Measurements from ENCODE around the gene LRRC36. TPM values are rescaled to one million over a fixed set of nuclear protein-coding genes. Genes with fewer than 3 reads are reported as not detected.

LRRC36 gene
- total RNA-seq, 3 donors from 2014 or later, result 0.90 to 1.5 TPM; not detected in 1

DNA sequence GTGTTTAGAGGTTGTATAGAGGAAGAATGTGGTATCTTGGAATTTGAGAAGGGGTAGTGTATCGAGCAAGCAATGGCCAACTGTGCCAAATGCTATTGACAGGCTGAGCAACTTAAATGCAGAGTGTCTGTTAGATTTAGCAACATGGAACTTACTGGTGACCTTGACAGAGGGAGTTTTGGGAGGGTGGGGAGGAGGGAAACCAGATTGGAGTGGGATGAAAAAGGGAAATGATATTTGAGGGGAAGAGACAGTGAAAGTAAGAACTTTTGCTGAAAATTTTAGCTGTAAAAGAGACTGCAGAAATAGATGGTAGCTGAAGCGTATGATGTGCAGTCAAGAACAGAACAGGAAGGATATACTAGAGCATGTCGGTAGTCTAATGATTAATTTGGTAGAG, 1.1 kb downstream of the LRRC36 start:
- Histone ChIP-seq H3K4me3 (no peak overlapping the region), H3K9me3 (no peaks in the 10 kb centered on the region), H3K4me1 (ENCODE audit: low read depth) (peaks cover 8% of the 10 kb centered on the region), H3K36me3 (ENCODE audit: low read depth) (no peaks in the 10 kb centered on the region)
- intact Hi-C loops (cut with DNase I, micrococcal nuclease), result no loop called here
- DNase-seq, result no peak
- TF ChIP-seq, protein P1, sequence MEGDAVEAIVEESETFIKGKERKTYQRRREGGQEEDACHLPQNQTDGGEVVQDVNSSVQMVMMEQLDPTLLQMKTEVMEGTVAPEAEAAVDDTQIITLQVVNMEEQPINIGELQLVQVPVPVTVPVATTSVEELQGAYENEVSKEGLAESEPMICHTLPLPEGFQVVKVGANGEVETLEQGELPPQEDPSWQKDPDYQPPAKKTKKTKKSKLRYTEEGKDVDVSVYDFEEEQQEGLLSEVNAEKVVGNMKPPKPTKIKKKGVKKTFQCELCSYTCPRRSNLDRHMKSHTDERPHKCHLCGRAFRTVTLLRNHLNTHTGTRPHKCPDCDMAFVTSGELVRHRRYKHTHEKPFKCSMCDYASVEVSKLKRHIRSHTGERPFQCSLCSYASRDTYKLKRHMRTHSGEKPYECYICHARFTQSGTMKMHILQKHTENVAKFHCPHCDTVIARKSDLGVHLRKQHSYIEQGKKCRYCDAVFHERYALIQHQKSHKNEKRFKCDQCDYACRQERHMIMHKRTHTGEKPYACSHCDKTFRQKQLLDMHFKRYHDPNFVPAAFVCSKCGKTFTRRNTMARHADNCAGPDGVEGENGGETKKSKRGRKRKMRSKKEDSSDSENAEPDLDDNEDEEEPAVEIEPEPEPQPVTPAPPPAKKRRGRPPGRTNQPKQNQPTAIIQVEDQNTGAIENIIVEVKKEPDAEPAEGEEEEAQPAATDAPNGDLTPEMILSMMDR (IDR thresholded peaks at IDR 0.05), result no peak
- ATAC-seq, result no peak

DNA sequence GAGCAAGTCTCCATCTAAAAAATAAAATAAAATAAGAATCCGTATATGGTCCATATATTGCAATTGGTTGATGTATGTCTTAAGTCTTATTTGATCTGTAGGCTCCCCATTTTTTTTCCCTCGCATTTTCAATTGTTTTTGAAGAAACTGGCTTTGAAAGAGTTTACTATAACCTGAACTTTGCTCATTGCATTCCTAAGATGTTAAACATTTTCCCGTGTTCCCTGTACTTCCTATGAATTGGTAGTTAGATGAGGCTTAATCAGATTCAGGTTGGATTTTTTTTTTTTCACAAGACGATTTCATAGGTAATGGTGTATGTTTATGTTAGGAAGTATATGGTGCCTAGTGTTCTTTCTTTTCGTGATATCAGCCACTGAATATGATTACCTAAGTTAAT, 3.3 kb downstream of the LRRC36 start:
- no peaks in the 10 kb centered on the region for H3K36me3 ChIP-seq (ENCODE audit: low read depth)
- H3K4me1 ChIP-seq (ENCODE audit: low read depth), result peaks cover 8% of the 10 kb centered on the region
- H3K9me3 ChIP-seq, result no peaks in the 10 kb centered on the region
- DNase-seq (no peak), ATAC-seq (no peak)
- TF ChIP-seq, protein P1 (IDR thresholded peaks at IDR 0.05), result no peak
- no peak overlapping the region for H3K4me3 ChIP-seq
- intact Hi-C loops (cut with DNase I, micrococcal nuclease), result no loop called here

DNA sequence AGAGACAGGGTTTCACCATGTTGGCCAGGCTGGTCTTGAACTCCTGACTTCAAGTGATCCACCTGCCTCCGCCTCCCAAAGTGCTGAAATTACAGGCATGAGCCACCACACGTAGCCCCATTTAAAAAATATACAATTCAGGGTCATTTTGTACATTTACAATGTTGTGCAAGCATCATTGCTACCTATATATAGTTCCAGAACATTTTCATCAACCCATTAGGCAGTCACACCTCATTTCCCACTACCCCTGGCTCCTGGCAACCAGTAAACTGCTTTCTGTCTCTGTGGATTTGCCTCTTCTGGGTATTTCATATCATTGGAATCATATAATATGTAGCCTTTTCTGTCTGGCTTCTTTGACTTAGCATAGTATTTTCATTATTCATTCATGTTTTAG, 6.7 kb downstream of the LRRC36 start:
- Histone ChIP-seq H3K4me3 (no peak overlapping the region), H3K9me3 (no peaks in the 10 kb centered on the region), H3K36me3 (ENCODE audit: low read depth) (no peaks in the 10 kb centered on the region), H3K4me1 (ENCODE audit: low read depth) (peaks cover 2% of the 10 kb centered on the region)
- TF ChIP-seq, protein P1 (IDR thresholded peaks at IDR 0.05), result no peak
- DNase-seq (no peak), ATAC-seq (no peak)
- intact Hi-C loops (cut with DNase I, micrococcal nuclease), result no loop called here

DNA sequence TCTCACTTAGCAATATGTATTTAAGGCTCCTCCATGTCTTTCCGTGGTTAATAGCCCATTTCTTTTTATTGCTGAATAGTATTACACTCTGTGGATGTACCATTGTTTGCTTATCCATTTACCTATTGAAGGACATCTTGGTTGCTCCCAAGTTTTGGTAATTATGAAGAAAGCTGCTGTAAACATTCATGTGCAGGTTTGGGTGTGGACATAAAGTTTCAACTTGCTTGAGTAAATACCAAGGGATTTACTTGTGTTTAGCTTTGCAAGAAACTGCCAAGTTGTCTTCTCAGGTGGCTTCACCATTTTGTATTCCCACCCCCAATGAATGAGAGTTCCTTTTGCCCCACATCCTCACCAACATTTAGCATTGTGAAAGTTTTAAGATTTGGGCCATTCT, 9.5 kb downstream of the LRRC36 start:
- TF ChIP-seq, protein P1 (IDR thresholded peaks at IDR 0.05), result no peak
- DNase-seq (no peak), ATAC-seq (peak; percentile 8)
- H3K4me1 ChIP-seq (ENCODE audit: low read depth), result no peaks in the 10 kb centered on the region
- H3K9me3 ChIP-seq, result no peaks in the 10 kb centered on the region
- no peak overlapping the region for H3K4me3 ChIP-seq
- intact Hi-C loops (cut with DNase I, micrococcal nuclease), result no loop called here
- no peaks in the 10 kb centered on the region for H3K36me3 ChIP-seq (ENCODE audit: low read depth)

DNA sequence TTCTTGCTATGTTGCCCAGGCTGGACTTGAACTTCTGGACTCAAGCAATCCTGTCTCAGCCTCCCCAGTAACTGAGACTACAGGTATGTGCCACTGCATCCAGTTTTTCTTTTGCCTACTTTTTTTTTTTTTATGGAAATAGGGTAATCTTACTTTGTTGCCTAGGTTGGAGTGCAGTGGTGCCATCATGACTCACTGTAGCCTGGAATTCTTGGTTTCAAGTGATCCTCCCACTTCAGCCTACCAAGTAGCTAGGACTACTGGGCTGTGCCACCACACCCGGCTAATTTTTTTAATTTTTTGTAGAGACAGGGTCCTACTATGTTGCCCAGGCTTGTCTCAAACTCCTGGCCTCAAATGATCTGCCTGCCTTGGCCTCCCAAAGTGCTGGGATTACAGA, 10.0 kb downstream of the LRRC36 start:
- Histone ChIP-seq H3K9me3 (no peaks in the 10 kb centered on the region), H3K4me3 (no peak overlapping the region), H3K4me1 (ENCODE audit: low read depth) (no peaks in the 10 kb centered on the region), H3K36me3 (ENCODE audit: low read depth) (no peaks in the 10 kb centered on the region)
- intact Hi-C loops (cut with DNase I, micrococcal nuclease), result no loop called here
- no peak for DNase-seq
- TF ChIP-seq, protein P1 (IDR thresholded peaks at IDR 0.05), result no peak
- no peak for ATAC-seq

DNA sequence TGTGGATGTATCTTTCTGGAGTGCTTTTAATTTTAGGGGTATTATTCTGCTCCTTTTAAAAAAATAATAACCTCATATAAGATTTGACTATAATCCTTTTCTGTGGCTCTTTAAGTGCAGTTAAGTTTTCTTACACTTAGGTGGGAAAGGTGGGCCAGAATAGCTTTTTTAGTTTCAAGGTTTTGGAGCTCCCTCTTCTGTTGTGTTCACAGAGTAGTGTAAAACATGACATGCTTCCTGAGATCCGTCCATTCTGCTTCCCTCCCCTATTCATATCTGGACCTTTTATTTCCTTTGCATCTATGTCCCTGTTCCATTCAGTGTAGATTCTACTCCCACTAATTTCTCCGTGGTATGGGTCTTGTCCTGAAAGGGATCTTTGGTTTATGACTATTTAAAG, 12.8 kb downstream of the LRRC36 start:
- H3K9me3 ChIP-seq, result no peaks in the 10 kb centered on the region
- ATAC-seq, result no peak
- intact Hi-C loops (cut with DNase I, micrococcal nuclease), result no loop called here
- TF ChIP-seq, protein P1 (IDR thresholded peaks at IDR 0.05), result no peak
- no peaks in the 10 kb centered on the region for H3K36me3 ChIP-seq (ENCODE audit: low read depth)
- H3K4me1 ChIP-seq (ENCODE audit: low read depth), result no peaks in the 10 kb centered on the region
- DNase-seq, result no peak
- H3K4me3 ChIP-seq, result no peak overlapping the region
